Activated naive CD4-positive, alpha-beta T cell treated with anti-CD3 and anti-CD28 coated beads, Interleukin-2, amount 50 U/mL, for 16 hours (primary cell): ENCODE data around the gene PAX6.

Experiments
- DNase-seq: peaks from one replicate; pipeline ENCODE4 v3.0.0-alpha.2; 2020

The PAX6 gene

DNA sequence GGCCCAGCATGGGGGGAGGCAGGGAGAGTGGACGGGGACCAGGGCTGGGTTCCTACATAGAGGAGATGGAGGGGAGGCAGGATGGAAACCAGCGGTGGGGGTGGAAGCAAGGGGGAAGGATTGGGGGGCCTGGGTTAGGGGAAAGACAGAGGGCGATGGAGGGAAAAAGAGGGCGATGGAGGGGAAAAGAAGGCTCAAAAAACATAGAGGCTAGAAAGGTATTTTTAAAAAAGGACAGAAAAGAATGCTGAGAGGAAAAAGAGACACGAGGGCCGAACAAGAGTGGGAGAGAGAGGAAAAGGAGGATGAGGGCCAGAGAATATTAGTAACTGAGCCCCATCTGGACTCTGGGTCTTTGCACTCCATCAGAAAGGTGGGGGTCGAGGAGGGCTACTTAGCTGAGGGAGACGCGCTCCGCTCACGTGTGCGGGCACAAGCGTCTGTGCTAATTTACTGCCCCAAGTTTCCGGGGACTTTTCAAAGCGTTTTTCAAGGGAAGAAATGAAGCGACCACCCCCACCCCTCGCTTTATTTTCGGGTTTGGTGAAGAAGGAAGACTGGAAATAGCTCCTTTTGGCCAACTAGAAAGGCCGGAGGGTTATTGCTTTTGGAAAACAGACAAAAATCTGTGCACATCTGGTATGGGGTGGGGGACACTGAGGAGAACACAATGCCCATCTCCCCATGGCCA lies 14.5 kb downstream of the PAX6 start:
- DNase-seq: no peak

DNA sequence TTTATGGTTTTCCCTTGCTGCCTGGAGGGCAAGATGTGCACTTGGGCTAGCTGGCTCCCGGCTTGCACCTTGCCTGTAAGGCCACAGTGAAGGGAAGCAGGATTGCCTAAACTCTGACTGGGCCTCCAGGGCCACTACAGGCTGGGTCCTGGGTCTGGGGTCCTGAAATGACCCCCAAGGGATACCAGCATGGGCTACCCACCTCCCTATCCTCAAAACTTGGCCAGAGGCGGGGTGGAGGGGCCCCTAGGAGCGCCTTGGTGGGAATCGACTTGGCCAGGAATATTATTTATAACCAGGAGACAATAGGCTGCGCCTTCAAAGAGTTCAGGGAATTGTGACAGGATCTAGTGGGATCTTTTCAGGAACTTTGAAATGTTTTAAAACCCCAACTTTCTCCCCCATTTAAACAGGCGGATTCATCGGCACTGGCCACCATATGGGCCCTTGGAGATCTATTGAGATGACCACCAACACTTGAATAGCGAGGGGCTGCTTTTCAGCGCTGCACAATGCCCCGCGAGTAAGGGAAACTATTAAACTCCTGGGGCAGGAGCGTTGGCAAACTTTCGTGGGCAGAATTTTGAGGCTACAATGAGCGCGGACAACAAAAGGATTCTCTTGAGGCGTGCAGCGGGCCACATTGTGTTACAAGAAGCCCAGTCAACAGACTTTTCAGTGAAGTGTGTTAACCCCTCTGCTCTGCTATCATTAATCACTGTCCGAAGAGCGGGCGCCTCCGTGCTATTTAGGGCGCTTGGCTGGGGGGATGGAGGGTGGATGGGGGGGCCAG lies 15.2 kb downstream of the PAX6 start:
- no peak for DNase-seq

DNA sequence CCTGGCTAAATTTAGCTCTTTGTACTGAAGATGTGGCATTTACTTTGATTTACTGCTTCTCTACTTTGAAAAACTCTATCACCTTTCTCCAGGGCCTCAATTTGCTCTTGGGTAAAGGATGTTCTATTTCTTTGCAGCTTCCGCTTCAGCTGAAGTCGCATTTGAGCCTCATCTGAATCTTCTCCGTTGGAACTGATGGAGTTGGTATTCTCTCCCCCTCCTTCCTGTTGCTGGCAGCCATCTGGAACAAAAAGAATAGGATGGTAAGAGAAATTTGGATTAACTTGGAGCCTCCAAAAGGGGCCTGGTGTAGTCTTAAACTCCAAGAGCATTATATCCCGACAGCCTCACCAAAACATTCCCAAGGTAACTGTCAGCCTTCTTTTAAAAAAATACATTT lies 16.6 kb downstream of the PAX6 start:
- DNase-seq: no peak

- no peak for DNase-seq
Measured at GRCh38 chr11:31793264-31793663, 17.9 kb downstream of the PAX6 start.

DNA sequence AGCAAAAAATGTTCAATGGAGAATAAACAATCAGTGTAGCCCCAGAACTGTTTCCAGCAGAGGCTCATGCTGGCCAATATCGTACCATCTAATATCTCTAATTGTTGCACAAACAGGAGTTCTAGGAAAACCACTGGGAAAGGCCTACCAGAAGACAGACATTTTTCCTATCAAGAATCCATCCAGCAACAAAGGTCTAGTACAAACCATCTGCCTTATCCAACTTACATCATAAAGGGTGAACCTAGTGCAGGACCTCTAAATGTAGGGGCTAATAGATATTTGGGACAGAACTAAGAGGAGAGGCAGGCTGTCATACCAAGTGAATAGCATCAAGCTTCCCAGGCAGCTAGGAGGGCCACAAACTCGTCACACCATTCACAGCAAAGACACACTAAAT lies 18.7 kb downstream of the PAX6 start:
- no peak for DNase-seq

DNA sequence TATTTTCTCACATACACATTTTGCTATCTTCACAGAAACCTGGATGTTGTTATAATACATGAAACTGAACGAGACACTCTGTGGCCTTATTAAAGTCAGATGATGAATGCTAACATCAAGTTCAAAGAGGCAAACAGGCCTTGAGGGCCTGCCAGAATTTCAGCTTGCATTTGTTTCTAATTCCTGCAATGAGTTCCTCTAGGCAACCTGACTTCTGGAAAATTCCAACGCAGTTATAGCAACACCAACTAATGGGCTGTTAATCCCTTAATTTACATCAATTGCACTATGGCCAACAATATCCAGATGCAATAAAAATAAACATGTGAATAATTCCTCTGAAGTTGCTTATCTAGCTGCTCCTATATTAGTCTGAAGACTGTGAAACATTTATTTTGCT lies 19.1 kb downstream of the PAX6 start:
- no peak for DNase-seq

GRCh38 chr11:31790649-31791048 lies 20.5 kb downstream of the PAX6 start:
- no peak for DNase-seq

DNA sequence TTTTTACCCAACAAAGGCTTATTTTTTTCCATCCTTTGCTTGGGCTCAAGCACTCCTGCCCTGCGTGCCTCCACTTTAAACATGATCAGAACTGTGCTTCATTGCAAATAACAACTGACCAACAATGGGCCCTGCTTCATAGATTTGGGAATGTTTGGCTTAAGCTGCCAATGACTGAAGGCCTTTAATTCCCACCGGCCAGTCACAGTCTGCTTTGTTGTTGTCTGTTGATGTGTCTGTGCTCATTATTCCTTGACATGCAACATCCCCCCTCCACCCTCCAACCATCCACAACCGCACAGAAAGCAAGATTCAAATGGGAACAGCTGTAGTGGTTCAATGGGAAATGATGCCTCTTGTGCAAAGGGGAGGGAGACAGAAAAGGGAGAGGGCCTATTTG lies 23.0 kb downstream of the PAX6 start:
- DNase-seq: no peak

DNA sequence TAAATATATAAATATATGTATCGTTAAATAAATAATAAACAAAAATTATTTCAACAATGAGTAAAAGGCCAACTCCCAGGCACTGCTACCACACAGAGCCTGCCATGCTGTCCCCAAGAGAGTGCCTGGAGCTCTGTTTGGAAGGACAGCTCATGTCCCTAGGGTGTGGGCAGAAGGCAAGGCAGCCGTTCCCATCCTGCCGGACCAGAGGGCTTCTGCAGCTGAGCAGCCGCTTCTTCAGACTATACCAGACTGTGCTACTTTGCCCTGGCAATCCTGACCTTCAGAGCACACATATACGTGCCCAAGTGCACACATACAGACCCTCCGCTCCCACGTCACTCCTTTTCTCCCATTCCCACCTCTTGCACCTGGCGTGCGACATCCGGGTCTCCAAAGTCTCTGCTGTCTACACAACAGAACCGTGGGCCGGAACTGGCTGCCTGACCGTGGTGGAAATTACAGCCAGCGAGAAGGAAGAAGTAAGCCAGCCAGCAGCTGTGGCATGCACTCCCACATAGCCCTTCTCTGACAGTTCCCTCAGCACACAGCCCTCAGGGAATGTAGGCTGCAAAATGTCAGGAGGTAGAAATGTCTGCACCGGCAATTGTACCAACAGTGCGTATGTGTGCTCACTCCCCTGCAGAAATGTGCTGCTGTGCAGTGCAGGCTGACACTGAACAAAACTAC lies 24.0 kb downstream of the PAX6 start:
- no peak for DNase-seq

DNA sequence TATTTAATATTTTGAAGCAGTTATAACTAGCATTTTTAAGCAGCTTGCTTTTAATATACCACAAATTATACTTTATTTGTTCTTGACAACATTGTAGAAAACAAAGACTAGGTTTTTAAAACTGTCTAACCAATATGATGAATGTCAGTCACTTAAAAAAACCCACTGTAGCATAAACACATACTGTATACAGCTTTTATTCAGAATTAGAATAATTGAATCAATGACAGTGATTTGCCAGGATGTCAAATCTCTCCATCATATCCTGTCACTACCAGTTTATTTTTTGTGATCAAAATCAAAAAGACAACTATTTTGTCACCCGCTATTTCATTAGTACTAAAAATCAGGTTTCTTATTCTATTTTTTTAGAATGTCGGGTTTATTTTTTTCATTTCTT lies 26.5 kb downstream of the PAX6 start:
- no peak for DNase-seq

DNA sequence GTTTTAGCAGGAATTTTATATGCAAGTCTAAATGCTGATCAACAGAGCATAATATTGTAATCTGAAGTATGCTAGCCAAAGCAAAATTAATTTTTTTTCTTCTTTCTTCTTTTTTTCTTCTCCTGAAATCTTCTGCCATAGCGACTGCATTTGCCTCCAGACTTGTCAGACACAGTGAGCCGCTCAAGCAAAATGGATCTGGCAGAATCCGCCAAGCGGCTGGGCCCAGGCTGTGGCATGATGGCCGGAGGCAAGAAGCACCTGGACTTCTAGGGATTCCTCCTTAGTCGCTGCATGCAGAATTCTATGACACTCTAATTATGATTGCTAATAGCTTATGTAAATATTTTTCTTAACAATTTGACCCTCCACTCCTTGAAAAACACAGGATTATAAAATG lies 27.9 kb downstream of the PAX6 start:
- DNase-seq: no peak

DNA sequence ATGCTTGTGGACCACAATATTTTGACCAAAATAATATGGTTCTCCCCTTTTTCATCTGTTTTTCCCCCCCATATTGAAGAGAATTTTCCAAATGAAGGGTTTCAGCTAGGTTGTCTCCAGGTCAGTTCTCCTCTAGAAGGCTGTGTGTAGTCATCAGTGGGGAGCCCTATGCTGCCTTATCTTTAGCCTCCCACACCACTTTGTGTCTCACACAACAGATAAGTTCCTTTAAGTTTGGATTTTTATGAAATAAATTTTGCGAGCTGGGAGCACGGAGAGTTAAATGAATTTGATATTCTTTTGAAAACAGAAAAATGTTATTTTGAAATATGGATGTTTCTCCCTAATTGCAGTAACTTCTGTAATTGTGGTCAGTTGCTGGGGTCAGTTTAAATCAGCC lies 28.9 kb downstream of the PAX6 start:
- no peak for DNase-seq

DNA sequence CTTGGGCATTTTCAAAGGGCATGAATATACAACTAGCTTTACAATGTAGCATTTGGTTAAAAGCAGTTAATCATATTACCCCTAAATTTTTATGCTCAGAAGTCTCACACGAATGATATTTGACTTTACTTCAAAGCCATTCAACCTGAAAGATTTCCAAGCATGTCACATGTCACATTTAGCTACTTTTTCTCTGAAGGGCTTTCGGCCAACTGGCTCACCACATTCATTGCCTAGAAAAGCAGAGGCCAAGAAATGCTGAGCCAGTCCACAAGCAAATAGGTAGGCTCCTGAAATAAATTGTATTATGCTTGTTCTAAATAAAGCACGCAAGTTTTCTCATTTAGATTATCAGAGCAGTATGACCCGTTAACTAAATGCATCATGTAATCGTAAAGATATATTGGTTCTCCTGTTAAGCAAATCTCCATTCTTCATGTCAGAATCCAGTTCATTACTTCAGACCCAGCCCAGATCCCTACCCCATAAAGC lies 30.6 kb downstream of the PAX6 start:
- no peak for DNase-seq

DNA sequence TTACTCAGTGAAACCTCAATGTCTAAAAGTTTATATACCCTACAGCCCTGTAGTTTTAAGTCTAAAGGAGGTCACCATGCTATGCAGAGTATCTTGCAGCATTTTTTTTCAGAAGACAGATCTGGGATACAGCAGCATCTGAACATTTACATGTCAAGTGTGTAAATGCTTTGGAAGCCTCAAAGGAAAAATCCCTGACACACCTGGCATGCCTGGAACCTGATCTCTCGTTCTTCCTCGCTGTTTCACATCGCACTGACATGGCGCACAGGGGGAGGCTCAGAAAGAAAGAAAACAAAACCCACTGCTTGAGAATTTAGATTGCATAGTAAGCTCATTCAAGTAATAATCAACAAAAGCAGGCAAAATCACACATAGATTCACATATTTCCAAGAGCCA lies 31.0 kb downstream of the PAX6 start:
- no peak for DNase-seq

DNA sequence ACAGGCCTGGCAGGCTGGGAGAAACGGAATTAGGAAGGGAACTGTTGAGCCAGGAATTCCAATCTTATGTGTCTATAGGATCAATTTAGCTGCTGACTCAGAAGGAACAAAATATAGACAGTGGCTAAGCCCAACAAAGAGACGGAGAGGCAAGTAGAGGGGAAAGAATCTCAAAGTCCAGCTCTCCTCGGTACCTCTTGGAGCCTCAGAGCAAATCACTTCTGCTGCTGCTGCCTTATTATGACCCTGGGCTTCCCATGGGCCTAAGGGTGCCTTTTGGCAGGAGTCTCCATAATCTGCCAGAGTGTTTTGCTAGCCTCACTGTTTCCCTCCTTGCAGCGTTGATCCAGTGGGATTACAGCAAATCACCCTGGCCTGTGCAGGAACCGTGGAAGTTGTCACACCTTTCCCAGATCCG lies 31.7 kb downstream of the PAX6 start:
- DNase-seq: no peak

- DNase-seq: no peak
Measured at GRCh38 chr11:31772412-31772811, 38.7 kb downstream of the PAX6 start.

GRCh38 chr11:31770011-31770700 lies 41.0 kb downstream of the PAX6 start:
- no peak for DNase-seq

GRCh38 chr11:31768749-31769640 lies 42.1 kb downstream of the PAX6 start:
- DNase-seq: no peak

DNA sequence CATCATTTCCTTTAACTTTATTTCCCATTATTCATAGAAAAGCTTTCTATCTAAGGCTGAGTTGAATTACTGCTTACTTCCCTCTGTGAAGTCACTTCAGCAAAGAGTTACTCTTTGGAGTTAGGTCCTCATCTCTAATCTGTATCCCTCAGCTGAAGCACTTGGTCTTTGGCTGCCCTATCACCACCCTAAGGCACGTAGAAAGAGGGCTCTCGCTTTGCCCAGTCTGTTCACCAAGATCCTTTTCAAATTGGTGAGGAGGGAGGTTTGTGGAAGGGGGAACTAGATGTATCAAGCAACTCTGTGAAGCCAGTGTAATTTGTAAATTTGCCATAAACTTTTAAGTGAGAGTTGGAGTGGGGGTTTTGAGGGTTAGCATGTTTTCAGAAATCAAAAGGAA lies 43.4 kb downstream of the PAX6 start:
- no peak for DNase-seq

DNA sequence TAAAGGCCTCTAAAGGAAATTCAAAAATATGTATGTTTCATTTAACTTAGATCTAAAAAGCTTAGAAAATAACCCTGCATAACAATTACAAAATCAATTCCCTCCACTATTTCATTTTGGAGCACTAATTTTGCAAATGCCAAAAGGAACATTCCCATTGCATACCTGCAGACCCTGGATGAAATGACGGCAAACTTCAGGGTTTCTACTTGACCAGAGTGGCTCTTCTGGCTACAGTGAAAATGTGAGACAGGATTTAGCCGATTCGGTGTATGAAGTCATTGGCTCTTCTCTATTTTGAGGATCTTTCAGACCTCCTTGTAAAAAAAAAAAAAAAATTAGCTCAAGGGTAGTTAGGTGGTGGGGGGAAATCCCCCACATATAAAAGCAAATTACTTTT lies 44.1 kb downstream of the PAX6 start:
- DNase-seq: no peak

DNA sequence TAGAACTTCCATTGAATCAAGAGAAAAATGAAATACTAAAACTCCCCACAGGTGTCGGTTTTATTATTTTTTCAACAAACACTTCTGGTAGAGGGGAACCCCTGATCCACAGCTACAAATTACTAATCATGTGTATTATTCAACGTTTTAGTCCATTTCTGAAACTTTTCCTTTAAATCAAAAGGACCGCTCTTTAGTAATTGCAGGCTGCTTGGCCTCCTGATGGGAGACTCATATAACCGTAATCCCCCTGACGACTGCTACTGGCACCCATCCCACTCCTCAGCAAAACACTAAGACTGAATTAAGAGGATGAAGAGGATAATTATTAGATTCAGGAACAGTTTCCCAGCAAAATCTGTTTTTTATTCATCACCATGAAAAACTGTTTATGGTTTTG lies 46.4 kb downstream of the PAX6 start:
- DNase-seq: no peak

DNA sequence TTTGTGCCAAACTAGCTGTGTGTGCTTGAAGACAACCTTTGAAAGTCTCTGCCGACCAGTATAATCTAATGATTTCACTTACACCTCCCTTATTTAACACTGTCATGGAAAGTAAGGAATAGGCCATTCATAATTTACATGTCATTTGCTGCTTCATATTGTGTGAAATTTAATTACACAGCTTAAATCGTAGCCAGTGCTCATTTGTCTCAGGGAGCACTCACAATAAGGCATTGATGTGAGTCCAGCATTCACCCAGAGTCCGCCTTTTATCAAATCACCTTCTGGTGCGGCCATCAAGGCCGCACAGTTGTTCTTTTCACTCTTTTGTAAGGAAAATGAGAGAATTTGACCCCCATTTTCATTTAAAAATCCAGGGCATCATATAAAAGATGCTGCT lies 46.9 kb downstream of the PAX6 start:
- DNase-seq: no peak
